ENCODE measurements around the gene WAC.
A peak's percentile ranks its signal among the peaks of the same experiment; 100 is the strongest.
"Not testable (repeated sequence)": the region's sequence is repeated elsewhere in the genome, so short reads cannot be mapped to it uniquely, and the experiment has no call there.

The WAC gene

DNA sequence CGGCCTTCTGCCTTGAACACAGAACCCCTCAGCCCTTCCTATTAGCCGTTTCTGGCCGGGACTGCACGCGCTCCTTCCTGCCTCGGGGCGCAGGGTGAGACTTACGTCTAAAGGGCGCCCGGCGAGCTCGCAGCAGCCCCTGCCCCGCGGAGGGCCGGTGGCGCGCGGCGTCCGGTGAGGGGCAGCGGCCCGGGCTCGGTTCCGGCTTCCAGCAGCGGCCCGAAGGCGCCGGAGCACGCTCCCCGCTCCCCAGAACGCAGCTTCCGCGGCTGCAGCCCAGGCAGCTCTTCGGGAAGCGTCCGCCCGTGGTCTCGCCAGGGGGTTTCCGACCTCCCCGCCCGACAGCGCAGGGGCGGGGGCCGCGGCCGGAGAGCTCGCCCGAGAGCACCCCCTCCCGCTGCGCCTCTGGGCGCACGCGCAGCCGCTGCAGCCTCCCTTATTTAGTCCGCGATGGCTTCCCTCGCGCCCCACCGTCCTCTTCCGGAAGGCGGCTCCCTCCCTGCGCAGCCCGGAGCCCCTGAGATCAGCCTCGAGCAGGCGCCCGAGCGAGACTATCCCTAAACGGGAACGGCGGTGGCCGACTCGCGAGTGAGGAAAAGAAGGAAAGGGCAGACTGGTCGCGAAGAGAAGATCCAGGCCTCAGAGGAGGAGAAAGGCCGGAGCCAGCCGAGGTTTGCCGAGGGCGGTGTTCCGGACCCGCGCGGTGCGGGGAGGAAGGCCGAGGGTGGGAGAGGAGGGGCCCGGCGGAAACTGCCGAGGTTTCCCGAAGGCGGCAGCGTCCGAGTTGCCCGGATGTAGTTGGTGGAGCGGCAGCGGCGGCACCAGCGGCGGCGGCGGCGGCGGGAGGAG is at the start of gene WAC:
Gene WAC, plus strand, starts transcription at position 782 of the 849 bp plus-strand sequence. CDS start 462 bp downstream, outside the sequence.
- TF ChIP-seq, protein P1, sequence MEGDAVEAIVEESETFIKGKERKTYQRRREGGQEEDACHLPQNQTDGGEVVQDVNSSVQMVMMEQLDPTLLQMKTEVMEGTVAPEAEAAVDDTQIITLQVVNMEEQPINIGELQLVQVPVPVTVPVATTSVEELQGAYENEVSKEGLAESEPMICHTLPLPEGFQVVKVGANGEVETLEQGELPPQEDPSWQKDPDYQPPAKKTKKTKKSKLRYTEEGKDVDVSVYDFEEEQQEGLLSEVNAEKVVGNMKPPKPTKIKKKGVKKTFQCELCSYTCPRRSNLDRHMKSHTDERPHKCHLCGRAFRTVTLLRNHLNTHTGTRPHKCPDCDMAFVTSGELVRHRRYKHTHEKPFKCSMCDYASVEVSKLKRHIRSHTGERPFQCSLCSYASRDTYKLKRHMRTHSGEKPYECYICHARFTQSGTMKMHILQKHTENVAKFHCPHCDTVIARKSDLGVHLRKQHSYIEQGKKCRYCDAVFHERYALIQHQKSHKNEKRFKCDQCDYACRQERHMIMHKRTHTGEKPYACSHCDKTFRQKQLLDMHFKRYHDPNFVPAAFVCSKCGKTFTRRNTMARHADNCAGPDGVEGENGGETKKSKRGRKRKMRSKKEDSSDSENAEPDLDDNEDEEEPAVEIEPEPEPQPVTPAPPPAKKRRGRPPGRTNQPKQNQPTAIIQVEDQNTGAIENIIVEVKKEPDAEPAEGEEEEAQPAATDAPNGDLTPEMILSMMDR (IDR thresholded peaks at IDR 0.05; ENCODE audit: low read depth, low read length): no peak
- peak; percentile 94 to 95 for DNase-seq (ENCODE audit: low read depth in 2 of 2)

DNA sequence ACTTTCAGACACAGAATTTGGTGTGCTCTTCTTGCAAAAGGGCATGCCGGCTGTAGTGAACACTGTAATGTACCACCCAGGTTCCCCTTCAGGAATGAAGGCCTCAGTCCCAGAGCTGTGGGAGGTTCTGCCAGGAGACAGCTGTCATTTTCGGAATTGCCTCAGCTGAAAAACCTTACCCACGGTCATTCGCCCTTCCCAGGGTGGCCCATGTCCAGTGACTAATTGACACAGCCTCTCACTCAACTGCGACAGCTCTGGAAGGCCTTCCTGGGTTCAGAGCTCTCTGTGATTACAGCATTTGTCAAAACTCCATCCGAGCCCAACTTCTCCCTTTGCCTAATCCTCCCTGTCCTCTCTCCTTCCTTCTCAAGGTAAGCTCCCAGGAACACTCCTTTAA is 43.7 kb upstream of the WAC start:
- no peak for DNase-seq (ENCODE audit: low read depth in 2 of 2)
- TF ChIP-seq, protein P1 (IDR thresholded peaks at IDR 0.05; ENCODE audit: low read depth, low read length): no peak
- no peak overlapping the region for H3K4me3 ChIP-seq (replicated peaks in 1 of 2; ENCODE audit: low read depth in 2 of 2, low read length in 2 of 2)

More for the DNA sequence above, at the start of gene WAC:
- peak within 1 kb of the TSS; percentile 89 to 94 for H3K4me3 ChIP-seq (replicated peaks in 1 of 2; ENCODE audit: low read depth in 2 of 2, low read length in 2 of 2)

- not testable (repeated sequence) for DNase-seq (ENCODE audit: low read depth in 2 of 2); H3K4me3 ChIP-seq (replicated peaks in 1 of 2; ENCODE audit: low read depth in 2 of 2, low read length in 2 of 2)
These were observed 42.6 kb upstream of the WAC start for GRCh38 chr10:28490256-28490865.

GRCh38 chr10:28492116-28492920 is 40.6 kb upstream of the WAC start:
- DNase-seq (ENCODE audit: low read depth in 2 of 2): peak in 1 of 2 donors; percentile 16
- no peak overlapping the region for H3K4me3 ChIP-seq (replicated peaks in 1 of 2; ENCODE audit: low read depth in 2 of 2, low read length in 2 of 2)
- TF ChIP-seq, protein P1 (IDR thresholded peaks at IDR 0.05; ENCODE audit: low read depth, low read length): no peak

GRCh38 chr10:28494420-28494819 is 38.5 kb upstream of the WAC start:
- DNase-seq (ENCODE audit: low read depth in 2 of 2): no peak
- TF ChIP-seq, protein P1 (IDR thresholded peaks at IDR 0.05; ENCODE audit: low read depth, low read length): no peak

DNA sequence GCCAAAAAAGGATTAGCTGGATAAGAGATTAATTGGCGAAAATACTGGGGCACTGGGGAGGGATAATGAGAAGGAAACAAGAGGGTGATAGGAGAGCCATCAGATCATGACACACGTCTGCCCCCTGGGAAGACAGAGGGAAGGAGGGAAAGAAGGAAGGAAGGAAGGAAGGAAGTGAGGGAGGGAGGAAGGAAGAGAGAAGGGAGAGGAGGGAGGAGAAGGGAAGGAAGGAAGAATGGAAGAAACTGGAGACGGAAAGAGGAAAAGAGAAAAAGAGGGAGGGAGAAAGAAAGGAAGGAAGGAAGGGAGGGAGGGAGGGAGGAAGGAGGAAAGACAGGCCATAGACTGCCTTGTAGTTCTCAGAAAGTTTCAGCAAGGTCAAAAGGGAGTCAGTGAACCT is 37.8 kb upstream of the WAC start:
- H3K4me3 ChIP-seq (replicated peaks in 1 of 2; ENCODE audit: low read depth in 2 of 2, low read length in 2 of 2): no peak overlapping the region
- DNase-seq (ENCODE audit: low read depth in 2 of 2): no peak
- TF ChIP-seq, protein P1 (IDR thresholded peaks at IDR 0.05; ENCODE audit: low read depth, low read length): no peak

More at GRCh38 chr10:28494420-28494819, 38.5 kb upstream of the WAC start:
- no peak overlapping the region for H3K4me3 ChIP-seq (replicated peaks in 1 of 2; ENCODE audit: low read depth in 2 of 2, low read length in 2 of 2)

Data from cardiac fibroblast (primary cell).